Measurements from ENCODE around the gene HIVEP3. TPM values are rescaled to one million over a fixed set of nuclear protein-coding genes. Genes with fewer than 3 reads are reported as not detected.

HIVEP3 gene
- polyA plus RNA-seq, 1 of the 3 experiments (the other 2 are of a cell fraction) = 6.4 TPM

DNA sequence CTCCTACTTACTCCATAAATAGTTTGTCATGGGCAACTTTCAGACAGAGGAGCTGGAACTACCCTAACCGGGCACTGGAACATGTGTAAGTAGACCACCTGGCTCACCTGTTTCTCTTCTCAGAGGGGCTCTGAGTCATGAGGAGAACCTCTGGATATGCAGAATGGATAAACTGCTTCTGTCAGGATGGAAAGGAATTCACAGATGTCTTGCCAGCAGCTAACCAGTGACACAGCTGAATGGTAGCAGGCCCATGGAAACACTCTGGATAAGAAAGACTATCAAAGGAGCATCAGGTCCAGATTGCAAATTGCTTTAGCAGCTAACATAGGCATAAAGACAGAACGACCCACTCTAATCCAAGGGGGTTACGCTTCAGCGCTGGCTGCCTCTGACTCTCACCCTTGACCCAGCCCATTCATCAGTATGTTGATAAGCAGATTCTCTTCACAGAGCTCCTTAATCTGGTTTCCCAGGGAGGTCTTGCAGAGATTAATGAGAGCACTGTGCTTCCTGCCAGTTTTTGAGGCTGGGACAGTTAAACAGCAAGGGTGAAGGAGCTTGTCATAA is 54.2 kb downstream of the HIVEP3 start:
- CTCF ChIA-PET = interaction anchor here (1.4 to 1.5 kb wide), 4 partner anchors 10 to 291 kb away, joined by 4 read pairs; no protein-coding TSS in a partner anchor

DNA sequence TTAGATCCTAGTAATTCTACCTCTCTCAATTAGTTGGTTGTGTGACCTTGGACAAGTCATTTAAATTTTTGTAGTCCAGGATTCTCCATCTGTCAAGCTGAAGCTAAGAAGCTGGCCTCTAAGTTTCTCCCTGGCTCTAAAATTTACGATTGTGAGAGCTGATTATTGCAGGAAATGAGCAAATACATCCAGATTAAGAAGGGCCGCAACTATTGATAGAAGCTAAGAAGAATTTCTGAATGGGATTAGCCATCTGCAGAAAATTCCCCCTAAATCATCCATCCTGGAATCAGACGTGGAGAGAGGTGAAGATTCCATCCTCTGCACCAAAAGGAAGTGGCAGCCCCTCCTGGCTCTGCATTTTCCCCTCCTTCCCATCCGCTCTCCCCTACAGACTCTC is 55.0 kb downstream of the HIVEP3 start:
- Histone ChIP-seq H3K9me2 (no peaks in the 10 kb centered on the region), H3K4me2 (peak overlapping the region; percentile 76), H3K36me3 (replicated peaks in 1 of 2; ENCODE audit: control insufficient read depth in 1 of 2, insufficient read depth in 2 of 2, low read length in 1 of 2) (no peaks in the 10 kb centered on the region), H3K27ac (ENCODE audit: low read depth in 2 of 2, low read length in 1 of 2) (peak overlapping the region in 1 of 2 experiments; percentile 94; a peak in 2 of 4 replicates), H3K4me1 (ENCODE audit: control insufficient read depth in 1 of 2, insufficient read depth in 2 of 2, low read depth in 1 of 2, low read length in 1 of 2) (peaks cover 24 to 38% of the 10 kb centered on the region in 2 experiments), H3K4me3 (ENCODE audit: low read depth in 2 of 2, low read length in 1 of 2) (no peak overlapping the region), H3K9ac (peak overlapping the region; percentile 62; the same call in 1 of the 2 replicates), H3K9me3 (no peaks in the 10 kb centered on the region), H4K20me1 (ENCODE audit: insufficient read depth) (no peaks in the 10 kb centered on the region), H3F3A (replicated peaks; ENCODE audit: insufficient read depth) (peaks cover 30% of the 10 kb centered on the region), H3K79me2 (ENCODE audit: insufficient read depth) (peaks cover 7% of the 10 kb centered on the region; the same call in 1 of the 2 replicates), H2AFZ (ENCODE audit: low read depth) (no peak overlapping the region), H3K27me3 (ENCODE audit: insufficient read depth) (no peaks in the 10 kb centered on the region)
- TF ChIP-seq, protein P1, sequence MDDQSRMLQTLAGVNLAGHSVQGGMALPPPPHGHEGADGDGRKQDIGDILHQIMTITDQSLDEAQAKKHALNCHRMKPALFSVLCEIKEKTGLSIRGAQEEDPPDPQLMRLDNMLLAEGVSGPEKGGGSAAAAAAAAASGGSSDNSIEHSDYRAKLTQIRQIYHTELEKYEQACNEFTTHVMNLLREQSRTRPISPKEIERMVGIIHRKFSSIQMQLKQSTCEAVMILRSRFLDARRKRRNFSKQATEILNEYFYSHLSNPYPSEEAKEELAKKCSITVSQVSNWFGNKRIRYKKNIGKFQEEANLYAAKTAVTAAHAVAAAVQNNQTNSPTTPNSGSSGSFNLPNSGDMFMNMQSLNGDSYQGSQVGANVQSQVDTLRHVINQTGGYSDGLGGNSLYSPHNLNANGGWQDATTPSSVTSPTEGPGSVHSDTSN (IDR thresholded peaks at IDR 0.05) = no peak
- TF ChIP-seq SMC3 (IDR thresholded peaks at IDR 0.05; ENCODE audit: low read depth, low read length) (no peak), NFIC (IDR thresholded peaks at IDR 0.05; ENCODE audit: borderline replicate concordance) (no peak), MEF2A (IDR thresholded peaks at IDR 0.05; ENCODE audit: borderline replicate concordance, low read depth) (no peak), RCOR1 (IDR thresholded peaks at IDR 0.05; ENCODE audit: low read length) (no peak), YY1 (IDR thresholded peaks at IDR 0.05; ENCODE audit: low read depth) (no peak), FOXM1 (IDR thresholded peaks at IDR 0.05; ENCODE audit: low read depth) (no peak)
- TF ChIP-seq, protein P2, sequence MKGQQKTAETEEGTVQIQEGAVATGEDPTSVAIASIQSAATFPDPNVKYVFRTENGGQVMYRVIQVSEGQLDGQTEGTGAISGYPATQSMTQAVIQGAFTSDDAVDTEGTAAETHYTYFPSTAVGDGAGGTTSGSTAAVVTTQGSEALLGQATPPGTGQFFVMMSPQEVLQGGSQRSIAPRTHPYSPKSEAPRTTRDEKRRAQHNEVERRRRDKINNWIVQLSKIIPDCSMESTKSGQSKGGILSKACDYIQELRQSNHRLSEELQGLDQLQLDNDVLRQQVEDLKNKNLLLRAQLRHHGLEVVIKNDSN (IDR thresholded peaks at IDR 0.05; ENCODE audit: borderline replicate concordance, low read depth) = no peak
- TF ChIP-seq, protein P3, sequence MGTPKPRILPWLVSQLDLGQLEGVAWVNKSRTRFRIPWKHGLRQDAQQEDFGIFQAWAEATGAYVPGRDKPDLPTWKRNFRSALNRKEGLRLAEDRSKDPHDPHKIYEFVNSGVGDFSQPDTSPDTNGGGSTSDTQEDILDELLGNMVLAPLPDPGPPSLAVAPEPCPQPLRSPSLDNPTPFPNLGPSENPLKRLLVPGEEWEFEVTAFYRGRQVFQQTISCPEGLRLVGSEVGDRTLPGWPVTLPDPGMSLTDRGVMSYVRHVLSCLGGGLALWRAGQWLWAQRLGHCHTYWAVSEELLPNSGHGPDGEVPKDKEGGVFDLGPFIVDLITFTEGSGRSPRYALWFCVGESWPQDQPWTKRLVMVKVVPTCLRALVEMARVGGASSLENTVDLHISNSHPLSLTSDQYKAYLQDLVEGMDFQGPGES (IDR thresholded peaks at IDR 0.05; ENCODE audit: low read depth, low read length) = no peak
- 92% methylated on average over 4 of the region's 4 CpGs for whole genome bisulfite sequencing (ENCODE audit: low lambda C conversion rate)
- ChIA-PET POLR2A (no interaction called here), CTCF (interaction anchor here (0.7 to 1.4 kb wide), 3 partner anchors 9 to 290 kb away, joined by 3 to 4 read pairs (median 3); no protein-coding TSS in a partner anchor)
- no peak for DNase-seq

More for the DNA sequence above, 54.2 kb downstream of the HIVEP3 start:
- Histone ChIP-seq H3K9ac (no peak overlapping the region), H3K27ac (ENCODE audit: low read depth in 2 of 2, low read length in 1 of 2) (peak overlapping the region in 1 of 2 experiments; percentile 94; a peak in 2 of 4 replicates), H3K9me2 (no peaks in the 10 kb centered on the region), H3K27me3 (ENCODE audit: insufficient read depth) (no peaks in the 10 kb centered on the region), H4K20me1 (ENCODE audit: insufficient read depth) (no peaks in the 10 kb centered on the region), H3K9me3 (no peaks in the 10 kb centered on the region), H3K36me3 (replicated peaks in 1 of 2; ENCODE audit: control insufficient read depth in 1 of 2, insufficient read depth in 2 of 2, low read length in 1 of 2) (no peaks in the 10 kb centered on the region), H3F3A (replicated peaks; ENCODE audit: insufficient read depth) (peaks cover 30% of the 10 kb centered on the region), H3K4me3 (ENCODE audit: low read depth in 2 of 2, low read length in 1 of 2) (no peak overlapping the region), H2AFZ (ENCODE audit: low read depth) (no peak overlapping the region), H3K79me2 (ENCODE audit: insufficient read depth) (peaks cover 7% of the 10 kb centered on the region; the same call in 1 of the 2 replicates), H3K4me2 (no peak overlapping the region), H3K4me1 (ENCODE audit: control insufficient read depth in 1 of 2, insufficient read depth in 2 of 2, low read depth in 1 of 2, low read length in 1 of 2) (peaks cover 24 to 38% of the 10 kb centered on the region in 2 experiments)
- 77% methylated on average over 4 of the region's 4 CpGs for WGBS (ENCODE audit: low lambda C conversion rate)
- TF ChIP-seq, protein P1 (IDR thresholded peaks at IDR 0.05) = 0 out of 2 replicates have a peak, but pooled peaks have one; percentile 19
- no peak for TF ChIP-seq NRF1 (IDR thresholded peaks at IDR 0.05; ENCODE audit: low read depth, low read length)
- no peak for DNase-seq
- POLR2A ChIA-PET = no interaction called here
